Osteocyte (in vitro differentiated cells): Measurements from ENCODE around the gene CTNNA2. TPM values are rescaled to one million over a fixed set of nuclear protein-coding genes. Genes with fewer than 3 reads are reported as not detected.

Experiments
- DNase-seq: peaks from one replicate; pipeline ENCODE4 v3.0.0; 2021; ENCODE audit warnings: mixed read lengths; ENCODE audit not compliant: unreplicated experiment; ENCODE audit errors: extremely low spot score
- H3K27ac Mint-ChIP-seq: one replicate; pipeline ENCODE4 v1.8.0; 2021; ENCODE audit warnings: mild to moderate bottlenecking, mixed read lengths; ENCODE audit not compliant: unreplicated experiment
- H3K27me3 Mint-ChIP-seq: one replicate; pipeline ENCODE4 v1.8.0; 2021; ENCODE audit warnings: mixed read lengths; ENCODE audit not compliant: unreplicated experiment
- H3K36me3 Mint-ChIP-seq: one replicate; pipeline ENCODE4 v1.8.0; 2021; ENCODE audit warnings: mixed read lengths; ENCODE audit not compliant: unreplicated experiment
- H3K4me1 Mint-ChIP-seq: one replicate; pipeline ENCODE4 v1.8.0; 2021; ENCODE audit warnings: mixed read lengths; ENCODE audit not compliant: unreplicated experiment
- H3K4me3 Mint-ChIP-seq: one replicate; pipeline ENCODE4 v1.8.0; 2021; ENCODE audit warnings: mild to moderate bottlenecking, moderate library complexity, mixed read lengths; ENCODE audit not compliant: unreplicated experiment
- H3K9me3 Mint-ChIP-seq: one replicate; pipeline ENCODE4 v1.8.0; 2021; ENCODE audit warnings: mixed read lengths; ENCODE audit not compliant: unreplicated experiment
- CTCF ChIP-seq: fragments of 200-600 bp; sonication (generic); IDR thresholded peaks from 2 replicates; pipeline ENCODE4 v1.5.0; 2021; ENCODE audit warnings: antibody characterized with exemption, mild to moderate bottlenecking, moderate library complexity
- total RNA-seq: library from RNA; stranded (reverse); gene quantifications from 2 replicates; pipeline ENCODE4 v1.2.1, GENCODE V29; 2021

The CTNNA2 gene
- total RNA-seq, 1 donor from 2014 or later, result not detected

GRCh38 chr2:80361904-80362303, 849.1 kb downstream of the CTNNA2 start:
- Mint-ChIP-seq H3K36me3 (no peaks in the 10 kb centered on the region), H3K4me1 (no peaks in the 10 kb centered on the region), H3K9me3 (peaks cover 9% of the 10 kb centered on the region), H3K27me3 (no peaks in the 10 kb centered on the region), H3K4me3 (no peak overlapping the region), H3K27ac (no peak overlapping the region)
- no peak for DNase-seq
- no peak for TF ChIP-seq CTCF

- TF ChIP-seq CTCF, result no peak
- no peaks in the 10 kb centered on the region for H3K4me1 Mint-ChIP-seq
- DNase-seq, result no peak
- no peaks in the 10 kb centered on the region for H3K36me3 Mint-ChIP-seq
- H3K27me3 Mint-ChIP-seq, result no peaks in the 10 kb centered on the region
- no peak overlapping the region for H3K4me3 Mint-ChIP-seq
- peaks cover 14% of the 10 kb centered on the region for H3K9me3 Mint-ChIP-seq
- no peak overlapping the region for H3K27ac Mint-ChIP-seq
Observed at GRCh38 chr2:80363330-80363729, 850.5 kb downstream of the CTNNA2 start.

GRCh38 chr2:80363791-80364349, 851.0 kb downstream of the CTNNA2 start:
- Mint-ChIP-seq H3K36me3 (no peaks in the 10 kb centered on the region), H3K27ac (no peak overlapping the region), H3K9me3 (peaks cover 14% of the 10 kb centered on the region), H3K4me1 (no peaks in the 10 kb centered on the region), H3K4me3 (no peak overlapping the region), H3K27me3 (no peaks in the 10 kb centered on the region)
- DNase-seq, result no peak
- no peak for TF ChIP-seq CTCF

- Mint-ChIP-seq H3K4me1 (no peaks in the 10 kb centered on the region), H3K9me3 (peaks cover 14% of the 10 kb centered on the region), H3K4me3 (no peak overlapping the region), H3K27me3 (no peaks in the 10 kb centered on the region), H3K36me3 (no peaks in the 10 kb centered on the region), H3K27ac (no peak overlapping the region)
- TF ChIP-seq CTCF, result no peak
- DNase-seq, result no peak
Observed at GRCh38 chr2:80364524-80365212, 851.8 kb downstream of the CTNNA2 start.

GRCh38 chr2:80365762-80366161, 852.9 kb downstream of the CTNNA2 start:
- no peak for TF ChIP-seq CTCF

More at GRCh38 chr2:80365762-80366161, 852.9 kb downstream of the CTNNA2 start:
- H3K4me3 Mint-ChIP-seq, result no peak overlapping the region
- H3K27me3 Mint-ChIP-seq, result no peaks in the 10 kb centered on the region
- no peak overlapping the region for H3K27ac Mint-ChIP-seq
- DNase-seq, result no peak
- peaks cover 14% of the 10 kb centered on the region for H3K9me3 Mint-ChIP-seq
- no peaks in the 10 kb centered on the region for H3K4me1 Mint-ChIP-seq
- H3K36me3 Mint-ChIP-seq, result no peaks in the 10 kb centered on the region
